Naive thymus-derived CD4-positive, alpha-beta T cell (primary cell): ENCODE results near the gene BAAT. TPM values are rescaled to one million over a fixed set of nuclear protein-coding genes. Genes with fewer than 3 reads are reported as not detected.

Source experiments
- ATAC-seq: fragments of 150-1000 bp; cut with Tn5 transposase; 2 replicates; pipeline ENCODE4 v1.10.0; 2021; ENCODE audit warnings: mild to moderate bottlenecking, moderate library complexity
- CTCF ChIA-PET: fragments of 350-600 bp; sonication (Branson Sonifier 250); formaldehyde crosslinking; loops from one replicate; lab custom pipeline; 2021; ENCODE audit warnings: antibody characterized with exemption; lab: Charles Lee
- POLR2A ChIA-PET: fragments of 350-600 bp; sonication (Branson Sonifier 250); formaldehyde crosslinking; loops from one replicate; lab custom pipeline; 2021; ENCODE audit warnings: antibody characterized with exemption, inconsistent platforms; lab: Charles Lee
- DNase-seq, 9 donors: peaks; one replicate each; pipeline versions ENCODE4 v3.0.0 to v3.0.0-alpha.2; 2020 to 2022; ENCODE audit warnings: mixed read lengths in 1 of 9
- H3K27ac ChIP-seq: one replicate; pipeline ENCODE4 v1.7.0; 2013; ENCODE audit warnings: mild to moderate bottlenecking, low read depth, low read length, moderate library complexity
- H3K27me3 ChIP-seq, 2 donors: one replicate each; pipeline ENCODE4 v1.7.0; 2013; ENCODE audit warnings: low read length in 2 of 2, mild to moderate bottlenecking in 2 of 2, moderate library complexity in 2 of 2; ENCODE audit not compliant: control insufficient read depth in 2 of 2, insufficient read depth in 2 of 2
- H3K36me3 ChIP-seq, 3 experiments: 1 replicate in 2 of 3; 2 replicates in 1 of 3; pipeline ENCODE4 v1.7.0; 2013; ENCODE audit warnings: low read length in 3 of 3, mild to moderate bottlenecking in 3 of 3, moderate library complexity in 1 of 3; ENCODE audit not compliant: insufficient read depth in 3 of 3, control insufficient read depth in 2 of 3
- H3K4me1 ChIP-seq, 2 donors: one replicate each; pipeline ENCODE4 v1.7.0; 2013; ENCODE audit warnings: low read length in 2 of 2, mild to moderate bottlenecking in 2 of 2, moderate library complexity in 1 of 2; ENCODE audit not compliant: control insufficient read depth in 2 of 2, insufficient read depth in 2 of 2
- H3K4me3 ChIP-seq: 2 replicates; pipeline ENCODE4 v1.7.0; 2013; ENCODE audit warnings: mild to moderate bottlenecking, low read length
- H3K9me3 ChIP-seq, 3 experiments: 1 replicate in 2 of 3; 2 replicates in 1 of 3; pipeline ENCODE4 v1.7.0; 2013; ENCODE audit warnings: low read length in 3 of 3; ENCODE audit not compliant: control insufficient read depth in 2 of 3
- H3K27ac Mint-ChIP-seq, 9 donors: one replicate each; pipeline ENCODE4 v1.8.0; 2020 to 2022; ENCODE audit warnings: mixed read lengths in 9 of 9, mild to moderate bottlenecking in 8 of 9, moderate library complexity in 5 of 9, inconsistent platforms in 2 of 9
- H3K27me3 Mint-ChIP-seq, 5 donors: one replicate each; pipeline ENCODE4 v1.8.0; 2021 to 2022; ENCODE audit warnings: mixed read lengths in 5 of 5, mild to moderate bottlenecking in 1 of 5
- H3K36me3 Mint-ChIP-seq, 5 donors: one replicate each; pipeline ENCODE4 v1.8.0; 2020 to 2022; ENCODE audit warnings: mixed read lengths in 5 of 5, mild to moderate bottlenecking in 3 of 5, inconsistent platforms in 1 of 5
- H3K4me1 Mint-ChIP-seq, 7 donors: one replicate each; pipeline ENCODE4 v1.8.0; 2020 to 2022; ENCODE audit warnings: mixed read lengths in 7 of 7, mild to moderate bottlenecking in 3 of 7, inconsistent platforms in 1 of 7
- H3K4me3 Mint-ChIP-seq, 10 donors: one replicate each; pipeline ENCODE4 v1.8.0; 2020 to 2022; ENCODE audit warnings: mild to moderate bottlenecking in 10 of 10, mixed read lengths in 10 of 10, moderate library complexity in 6 of 10, inconsistent platforms in 2 of 10
- H3K9me3 Mint-ChIP-seq, 11 donors: one replicate each; pipeline ENCODE4 v1.8.0; 2020 to 2022; ENCODE audit warnings: mixed read lengths in 11 of 11, mild to moderate bottlenecking in 4 of 11, inconsistent platforms in 1 of 11, moderate library complexity in 1 of 11
- intact Hi-C, 2 donors: fragments of 100-400 bp; cut with micrococcal nuclease; formaldehyde crosslinking; loops; one replicate each; pipeline ENCODE4 v1.15.1; 2023
- polyA plus RNA-seq, 2 donors: library from polyadenylated mRNA; unstranded; fragments of 300-500 nt; fragmentation: Illumina TruSeq; gene quantifications; one replicate each; pipeline ENCODE4 v1.2.3, GENCODE V29; 2021
- total RNA-seq, 6 experiments: library from RNA in 5 of 6; stranded (reverse) in 5 of 6; gene quantifications; 1 replicate in 5 of 6; 2 replicates in 1 of 6; pipeline ENCODE4 v1.2.3 and lab custom pipeline; 2021 to 2026

Gene BAAT
- total and polyA plus RNA-seq, 7 experiments from 2014 or later = 0.07 TPM; not detected in 6

DNA sequence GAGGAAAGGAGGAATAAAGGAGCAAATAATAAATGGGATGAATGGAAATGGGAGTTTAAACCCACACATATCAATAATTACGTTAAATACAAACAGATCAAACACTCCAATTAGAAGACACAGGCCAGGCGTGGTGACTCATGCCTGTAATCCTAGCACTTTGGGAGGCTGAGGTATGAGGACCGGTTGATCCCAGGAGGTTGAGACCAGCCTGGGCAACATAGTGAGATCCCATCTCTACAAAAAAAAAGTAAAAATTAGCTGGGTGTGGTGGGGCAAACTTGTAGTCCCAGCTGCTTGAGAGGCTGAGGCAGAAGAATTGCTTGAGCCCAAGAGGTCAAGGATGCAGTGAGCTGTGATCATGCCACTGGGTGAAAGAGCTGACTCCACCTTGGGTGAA lies 3.7 kb downstream of the BAAT start:
- ChIA-PET CTCF (no interaction called here), POLR2A (no interaction called here)
- DNase-seq (no peak), ATAC-seq (no peak)
- no peaks in the 10 kb centered on the region for H3K27me3 ChIP-seq
- Mint-ChIP-seq H3K4me1 (no peaks in the 10 kb centered on the region), H3K9me3 (peaks cover 0 to 26% (median 10%) of the 10 kb centered on the region in 11 donors), H3K27me3 (peaks cover 0 to 13% (median 5%) of the 10 kb centered on the region in 5 donors), H3K27ac (no peak overlapping the region), H3K36me3 (peaks cover 5 to 14% (median 10%) of the 10 kb centered on the region in 5 donors), H3K4me3 (no peak overlapping the region)
- no peak overlapping the region for H3K27ac ChIP-seq
- H3K36me3 ChIP-seq = no peaks in the 10 kb centered on the region
- intact Hi-C loops = no loop called here
- no peak overlapping the region for H3K4me3 ChIP-seq
- H3K9me3 ChIP-seq = peaks cover 0 to 9% (median 0%) of the 10 kb centered on the region in 3 experiments
- no peaks in the 10 kb centered on the region for H3K4me1 ChIP-seq

- Mint-ChIP-seq H3K4me3 (no peak overlapping the region), H3K9me3 (peaks cover 0 to 25% (median 8%) of the 10 kb centered on the region in 11 donors), H3K36me3 (peaks cover 5 to 13% (median 7%) of the 10 kb centered on the region in 5 donors), H3K27me3 (peaks cover 0 to 17% (median 11%) of the 10 kb centered on the region in 5 donors), H3K27ac (no peak overlapping the region), H3K4me1 (no peaks in the 10 kb centered on the region)
- ChIA-PET POLR2A (no interaction called here), CTCF (no interaction called here)
- no peaks in the 10 kb centered on the region for H3K36me3 ChIP-seq
- intact Hi-C loops = no loop called here
- no peaks in the 10 kb centered on the region for H3K4me1 ChIP-seq
- H3K27me3 ChIP-seq = peaks cover 0 to 3% of the 10 kb centered on the region in 2 donors
- no peak overlapping the region for H3K27ac ChIP-seq
- no peak overlapping the region for H3K4me3 ChIP-seq
- no peak for DNase-seq
- no peak for ATAC-seq
- H3K9me3 ChIP-seq = peaks cover 0 to 6% (median 0%) of the 10 kb centered on the region in 3 experiments
Observed at GRCh38 chr9:101380295-101380694, 4.5 kb downstream of the BAAT start.

DNA sequence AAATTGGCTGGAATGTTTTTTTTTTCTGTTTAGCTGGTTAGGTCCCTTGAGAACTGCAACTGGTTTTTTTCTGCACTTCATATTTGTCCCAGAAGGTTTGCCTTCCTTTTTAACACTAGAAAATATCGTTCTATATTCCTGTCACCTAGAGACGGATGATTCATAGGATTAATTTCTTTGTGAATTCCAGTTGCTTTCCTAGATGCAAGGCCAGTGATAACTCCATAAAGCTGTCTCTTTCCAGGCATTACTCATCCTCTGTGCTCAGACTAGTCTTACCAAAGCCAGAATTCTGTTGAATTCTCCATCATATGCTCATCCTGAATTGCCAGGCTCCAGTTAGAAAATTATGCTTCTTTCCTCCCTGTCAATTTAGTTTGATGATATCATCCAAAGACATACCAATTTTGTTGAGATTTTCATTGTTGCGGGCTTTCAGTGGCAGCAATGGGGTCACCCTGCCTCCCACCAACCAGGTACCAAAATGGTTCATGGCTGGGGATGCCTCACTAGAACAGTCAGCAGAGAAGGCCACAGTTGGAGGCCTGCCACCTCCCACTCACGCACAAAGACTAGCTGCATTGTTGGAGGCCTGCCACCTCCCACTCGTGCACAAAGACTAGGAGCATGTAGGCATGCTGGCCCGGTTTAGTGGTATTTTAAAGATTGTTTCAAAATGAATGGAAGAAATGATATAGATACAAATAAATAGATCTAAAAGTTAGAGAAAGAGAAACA lies 8.5 kb downstream of the BAAT start:
- Histone ChIP-seq H3K9me3 (no peaks in the 10 kb centered on the region), H3K4me1 (no peaks in the 10 kb centered on the region), H3K4me3 (no peak overlapping the region), H3K27me3 (peaks cover 0 to 5% of the 10 kb centered on the region in 2 donors), H3K36me3 (no peaks in the 10 kb centered on the region), H3K27ac (no peak overlapping the region)
- intact Hi-C loops = no loop called here
- no peak overlapping the region for H3K4me3 Mint-ChIP-seq
- ChIA-PET POLR2A (no interaction called here), CTCF (no interaction called here)
- ATAC-seq (no peak), DNase-seq (no peak)
- H3K27me3 Mint-ChIP-seq = peaks cover 2 to 30% (median 14%) of the 10 kb centered on the region in 5 donors
- no peaks in the 10 kb centered on the region for H3K4me1 Mint-ChIP-seq
- peaks cover 0 to 10% (median 2%) of the 10 kb centered on the region in 11 donors for H3K9me3 Mint-ChIP-seq
- no peak overlapping the region for H3K27ac Mint-ChIP-seq
- H3K36me3 Mint-ChIP-seq = peaks cover 0 to 7% (median 0%) of the 10 kb centered on the region in 5 donors

GRCh38 chr9:101375546-101375945 lies 9.3 kb downstream of the BAAT start:
- Mint-ChIP-seq H3K36me3 (peaks cover 0 to 7% (median 0%) of the 10 kb centered on the region in 5 donors), H3K9me3 (peaks cover 0 to 10% (median 2%) of the 10 kb centered on the region in 11 donors), H3K4me3 (no peak overlapping the region), H3K27me3 (peaks cover 2 to 32% (median 14%) of the 10 kb centered on the region in 5 donors), H3K27ac (no peak overlapping the region), H3K4me1 (no peaks in the 10 kb centered on the region)
- intact Hi-C loops = no loop called here
- no peak overlapping the region for H3K27ac ChIP-seq
- POLR2A ChIA-PET = no interaction called here
- H3K36me3 ChIP-seq = no peaks in the 10 kb centered on the region
- H3K27me3 ChIP-seq = peaks cover 0 to 5% of the 10 kb centered on the region in 2 donors
- CTCF ChIA-PET = no interaction called here
- H3K4me3 ChIP-seq = no peak overlapping the region
- ATAC-seq (no peak), DNase-seq (no peak)
- H3K4me1 ChIP-seq = no peaks in the 10 kb centered on the region
- H3K9me3 ChIP-seq = no peaks in the 10 kb centered on the region

DNA sequence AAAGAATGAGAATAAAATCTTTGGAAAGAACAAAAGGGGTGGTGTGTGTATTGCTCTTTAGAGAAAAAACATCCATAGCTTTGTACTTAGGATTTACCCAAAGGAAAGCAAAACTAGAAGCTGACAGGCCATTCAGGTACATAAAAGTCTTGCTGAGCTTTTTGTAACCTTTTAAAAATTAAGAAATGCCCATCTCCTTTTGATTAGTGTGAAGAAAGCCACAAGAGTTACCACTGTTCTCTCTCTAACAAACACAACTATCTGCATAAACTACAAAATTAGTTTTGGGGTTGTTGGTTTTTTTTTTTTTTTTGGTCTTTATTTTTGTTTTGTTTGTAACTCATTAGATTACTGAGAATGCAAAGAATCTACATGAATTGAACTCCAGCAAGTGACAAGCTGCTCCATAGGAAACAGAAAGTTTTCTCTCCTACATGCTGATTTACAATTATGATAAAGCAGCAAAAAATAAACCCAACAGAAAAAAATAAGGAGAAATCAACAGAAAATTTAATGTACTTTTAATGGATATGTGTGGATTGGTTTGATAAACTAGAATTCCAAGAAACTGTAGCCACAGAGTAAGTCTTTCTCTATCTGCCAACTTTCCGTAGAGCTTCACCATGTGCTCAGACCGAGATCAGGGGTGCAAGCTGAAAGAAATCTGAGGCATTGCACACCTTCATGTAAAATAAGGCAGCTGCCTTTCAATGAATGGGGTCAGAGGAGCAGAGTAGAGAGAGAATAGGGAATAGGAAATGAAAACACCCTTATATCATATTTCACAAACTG lies 12.3 kb downstream of the BAAT start:
- intact Hi-C loops = no loop called here
- Histone ChIP-seq H3K36me3 (no peaks in the 10 kb centered on the region), H3K4me1 (no peaks in the 10 kb centered on the region), H3K27me3 (peaks cover 0 to 5% of the 10 kb centered on the region in 2 donors), H3K9me3 (no peaks in the 10 kb centered on the region), H3K27ac (no peak overlapping the region), H3K4me3 (no peak overlapping the region)
- Mint-ChIP-seq H3K36me3 (peaks cover 0 to 7% (median 0%) of the 10 kb centered on the region in 5 donors), H3K9me3 (peaks cover 0 to 5% (median 0%) of the 10 kb centered on the region in 11 donors), H3K4me1 (no peaks in the 10 kb centered on the region), H3K4me3 (no peak overlapping the region), H3K27me3 (peaks cover 2 to 27% (median 20%) of the 10 kb centered on the region in 5 donors), H3K27ac (no peak overlapping the region)
- ChIA-PET CTCF (no interaction called here), POLR2A (no interaction called here)
- DNase-seq (no peak), ATAC-seq (no peak)

- intact Hi-C loops = no loop called here
- peaks cover 0 to 5% of the 10 kb centered on the region in 2 donors for H3K27me3 ChIP-seq
- Mint-ChIP-seq H3K4me1 (no peaks in the 10 kb centered on the region), H3K27me3 (peaks cover 2 to 28% (median 20%) of the 10 kb centered on the region in 5 donors), H3K9me3 (peaks cover 0 to 4% (median 0%) of the 10 kb centered on the region in 11 donors), H3K27ac (no peak overlapping the region), H3K36me3 (peaks cover 0 to 7% (median 0%) of the 10 kb centered on the region in 5 donors), H3K4me3 (no peak overlapping the region)
- H3K36me3 ChIP-seq = no peaks in the 10 kb centered on the region
- H3K9me3 ChIP-seq = no peaks in the 10 kb centered on the region
- no peak overlapping the region for H3K27ac ChIP-seq
- POLR2A ChIA-PET = no interaction called here
- ATAC-seq (no peak), DNase-seq (no peak)
- H3K4me3 ChIP-seq = no peak overlapping the region
- no peaks in the 10 kb centered on the region for H3K4me1 ChIP-seq
- CTCF ChIA-PET = no interaction called here
Observed at GRCh38 chr9:101371813-101372212, 13.0 kb downstream of the BAAT start.
